Measurements from ENCODE around the gene CCDC192.

- TF ChIP-seq YY1 (IDR thresholded peaks at IDR 0.05; ENCODE audit: insufficient read depth, insufficient read length) (no peak), SUZ12 (IDR thresholded peaks at IDR 0.05; ENCODE audit: extremely low read depth, insufficient read depth, insufficient read length) (no peak)
Measured at GRCh38 chr5:127762412-127762811, 59.2 kb downstream of the CCDC192 start.

Measured in NT2/D1 (cell line).